GM18519 (cell line): ENCODE measurements around the gene SDF2L1.
"Not testable (repeated sequence)": the region's sequence is repeated elsewhere in the genome, so short reads cannot be mapped to it uniquely, and the experiment has no call there.

Experiments
- ATAC-seq: cut with Tn5 transposase; IDR thresholded peaks from one replicate; pipeline ENCODE4 v1.9.1; 2021; ENCODE audit warnings: mild to moderate bottlenecking, moderate library complexity; ENCODE audit not compliant: unreplicated experiment, low FRiP score

SDF2L1 gene, protein sequence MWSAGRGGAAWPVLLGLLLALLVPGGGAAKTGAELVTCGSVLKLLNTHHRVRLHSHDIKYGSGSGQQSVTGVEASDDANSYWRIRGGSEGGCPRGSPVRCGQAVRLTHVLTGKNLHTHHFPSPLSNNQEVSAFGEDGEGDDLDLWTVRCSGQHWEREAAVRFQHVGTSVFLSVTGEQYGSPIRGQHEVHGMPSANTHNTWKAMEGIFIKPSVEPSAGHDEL

DNA sequence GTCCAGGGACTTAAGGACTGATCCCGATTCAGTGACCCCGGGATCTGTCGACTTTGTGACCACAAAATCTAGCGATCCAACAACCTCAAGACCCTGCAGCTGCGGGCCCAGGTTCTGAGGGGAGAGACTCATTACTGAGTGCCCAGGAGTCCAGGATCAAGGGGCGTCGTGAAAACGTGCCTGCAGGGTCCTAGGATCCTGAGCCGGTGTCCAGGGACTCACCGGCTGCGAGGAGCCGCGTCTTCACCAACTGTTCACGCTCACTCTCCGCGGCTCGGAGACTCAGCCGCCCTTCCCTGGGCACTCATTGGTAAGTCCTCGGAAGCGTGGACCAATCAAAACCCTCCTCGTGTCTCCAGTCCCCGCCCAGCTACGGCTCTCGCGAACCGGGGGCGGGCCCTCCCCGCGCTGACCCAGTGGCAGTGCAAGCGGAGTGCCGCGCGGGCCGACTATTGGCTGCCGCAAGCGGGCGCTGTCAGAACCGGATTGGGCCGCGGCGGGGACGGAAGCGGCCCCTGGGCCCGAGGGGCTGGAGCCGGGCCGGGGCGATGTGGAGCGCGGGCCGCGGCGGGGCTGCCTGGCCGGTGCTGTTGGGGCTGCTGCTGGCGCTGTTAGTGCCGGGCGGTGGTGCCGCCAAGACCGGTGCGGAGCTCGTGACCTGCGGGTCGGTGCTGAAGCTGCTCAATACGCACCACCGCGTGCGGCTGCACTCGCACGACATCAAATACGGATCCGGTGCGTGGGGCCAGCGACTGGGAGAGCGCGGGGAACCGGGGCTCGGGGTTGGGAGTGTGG is at the start of gene SDF2L1:
TSS of gene SDF2L1 (plus strand) at position 514 of the 795 bp plus-strand sequence. CDS start at position 549, 35 bp downstream.
- peak; percentile 85 for ATAC-seq

DNA sequence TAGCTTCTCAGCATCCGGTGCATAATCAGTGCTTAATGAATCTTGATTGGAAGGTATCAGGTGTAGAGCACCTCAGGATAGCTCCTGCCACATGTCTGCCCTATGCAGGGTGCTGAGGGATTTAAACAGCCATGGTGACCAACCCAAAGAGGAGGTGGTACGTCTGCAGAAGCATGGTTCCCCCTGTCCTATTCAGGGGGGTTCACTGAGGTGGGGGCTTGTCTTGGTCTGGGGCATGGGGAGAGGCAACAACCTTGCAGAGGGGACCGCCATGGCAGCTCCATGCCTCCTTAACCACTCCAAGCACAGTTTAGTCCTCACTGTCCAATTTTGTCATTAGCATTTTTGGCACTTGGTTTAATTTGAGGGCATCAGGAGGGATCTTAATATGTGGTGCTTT is 49.7 kb upstream of the SDF2L1 start:
- ATAC-seq = no peak

DNA sequence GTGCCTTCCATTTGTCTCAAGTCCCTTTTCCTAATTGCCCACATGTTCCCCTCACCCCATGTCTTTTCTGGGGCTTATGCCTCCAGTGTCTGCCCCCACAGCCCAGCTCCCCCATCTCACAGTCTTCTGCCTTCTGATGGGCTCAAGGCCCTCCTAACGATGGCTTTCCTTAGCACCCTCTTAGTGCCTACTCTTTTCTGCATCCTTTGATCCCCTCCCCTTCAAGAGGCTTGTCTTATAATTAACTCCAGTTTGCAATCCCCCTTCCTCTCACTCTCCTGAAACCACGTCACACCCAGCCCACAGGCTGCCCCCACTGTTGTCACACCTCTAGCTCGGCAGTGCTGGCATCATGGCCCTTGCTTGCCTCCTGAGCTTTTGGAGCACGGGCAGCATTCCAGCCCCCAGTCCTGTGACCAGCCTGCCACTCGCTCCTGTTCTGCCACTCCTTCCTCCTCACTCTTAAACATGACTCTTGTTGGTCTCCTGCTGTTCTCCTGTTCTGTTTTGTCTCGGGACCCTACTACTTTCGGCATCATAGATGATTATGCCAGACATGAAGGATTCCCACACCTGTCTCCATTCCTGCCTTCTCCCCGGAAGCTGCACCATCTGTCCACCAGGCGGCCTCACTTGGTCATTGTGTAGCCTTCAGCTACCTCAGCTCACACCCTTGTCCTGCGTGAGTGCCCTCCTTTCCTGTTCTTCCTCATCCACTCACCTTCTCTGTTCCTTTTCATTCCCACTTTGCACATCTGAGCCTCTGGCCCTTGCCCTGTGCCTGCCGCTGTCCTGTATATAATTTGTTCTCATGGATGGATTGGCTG is 48.5 kb upstream of the SDF2L1 start:
- no peak for ATAC-seq

DNA sequence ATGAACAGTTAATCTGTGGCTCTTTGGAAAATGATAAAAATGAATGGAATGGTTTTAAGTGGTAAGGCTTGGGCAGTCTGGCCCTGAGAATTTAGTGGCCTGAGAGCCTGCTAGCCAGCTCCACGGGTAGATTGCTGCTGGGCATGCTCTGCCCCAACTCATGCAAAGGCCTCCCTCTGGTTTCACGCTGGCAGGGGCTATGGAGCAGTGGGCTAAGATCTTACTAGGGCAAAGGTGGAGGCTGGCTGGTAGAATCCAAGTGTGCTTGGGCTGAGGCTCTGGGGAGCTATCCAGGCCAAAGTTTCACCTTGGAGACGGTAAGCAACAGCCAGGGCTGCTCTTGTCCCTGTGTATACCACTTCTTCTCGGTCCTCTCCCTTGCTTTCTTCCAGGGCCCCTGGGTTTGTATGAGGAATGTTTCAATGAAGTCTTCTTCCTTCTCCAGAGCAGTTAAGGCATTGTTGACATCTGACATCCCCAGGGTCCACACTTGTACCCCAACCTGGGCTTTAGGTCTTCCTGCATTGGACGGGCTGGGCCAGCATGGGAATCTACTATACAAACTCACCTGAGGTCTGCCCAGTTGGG is 47.1 kb upstream of the SDF2L1 start:
- no peak for ATAC-seq

DNA sequence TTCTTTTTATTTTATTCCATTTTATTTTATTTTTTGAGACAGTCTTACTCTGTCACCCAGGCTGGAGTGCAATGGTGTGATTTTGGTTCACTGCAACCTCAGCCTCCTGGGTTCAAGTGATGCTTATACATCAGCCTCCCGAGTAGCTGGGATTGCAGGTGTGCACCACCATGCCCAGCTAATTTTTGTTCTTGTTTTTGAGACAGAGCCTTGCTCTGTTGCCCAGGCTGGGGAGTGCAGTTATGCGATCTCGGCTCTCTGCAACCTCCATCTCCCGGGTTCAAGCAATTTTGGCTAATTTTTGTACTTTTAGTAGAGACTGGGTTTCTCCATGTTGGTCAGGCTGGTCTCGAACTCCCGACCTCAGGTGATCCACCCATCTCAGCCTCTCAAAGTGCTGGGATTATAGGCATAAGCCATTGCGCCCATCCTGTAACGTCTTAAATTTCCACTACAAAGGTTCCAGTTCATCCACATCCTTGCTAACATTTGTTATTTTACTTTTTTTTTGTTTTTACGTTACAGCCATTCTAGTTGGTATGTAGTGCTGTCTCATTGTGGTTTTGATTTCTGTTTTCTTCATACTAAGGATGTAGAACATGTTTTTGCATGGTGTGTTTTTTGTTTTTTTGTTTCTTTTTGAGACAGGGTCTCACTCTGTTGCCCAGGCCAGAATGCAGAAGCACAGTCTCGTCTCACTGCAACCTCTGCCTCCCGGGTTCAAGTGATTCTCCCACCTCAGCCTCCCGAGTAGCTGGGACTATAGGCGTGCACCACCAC is 45.6 kb upstream of the SDF2L1 start:
- ATAC-seq = not testable (repeated sequence)

DNA sequence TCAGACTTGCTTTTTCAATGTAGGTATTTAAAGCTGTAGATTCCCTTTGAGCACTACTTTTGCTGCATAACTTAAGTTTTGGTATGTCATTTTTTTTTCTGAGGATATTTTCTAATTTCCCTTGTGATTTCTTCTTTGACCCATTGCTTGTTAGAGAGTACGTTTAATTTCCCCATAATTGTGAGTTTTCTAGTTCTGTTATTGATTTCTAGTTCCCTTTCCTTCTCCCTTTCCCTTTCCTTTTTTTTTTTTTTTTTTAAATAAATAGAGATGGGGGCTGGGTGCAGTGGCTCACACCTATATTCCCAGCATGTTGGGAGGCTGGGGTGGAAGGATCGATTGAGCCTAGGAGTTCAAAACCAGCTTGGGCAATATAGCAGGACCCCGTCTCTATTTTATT is 43.8 kb upstream of the SDF2L1 start:
- no peak for ATAC-seq

DNA sequence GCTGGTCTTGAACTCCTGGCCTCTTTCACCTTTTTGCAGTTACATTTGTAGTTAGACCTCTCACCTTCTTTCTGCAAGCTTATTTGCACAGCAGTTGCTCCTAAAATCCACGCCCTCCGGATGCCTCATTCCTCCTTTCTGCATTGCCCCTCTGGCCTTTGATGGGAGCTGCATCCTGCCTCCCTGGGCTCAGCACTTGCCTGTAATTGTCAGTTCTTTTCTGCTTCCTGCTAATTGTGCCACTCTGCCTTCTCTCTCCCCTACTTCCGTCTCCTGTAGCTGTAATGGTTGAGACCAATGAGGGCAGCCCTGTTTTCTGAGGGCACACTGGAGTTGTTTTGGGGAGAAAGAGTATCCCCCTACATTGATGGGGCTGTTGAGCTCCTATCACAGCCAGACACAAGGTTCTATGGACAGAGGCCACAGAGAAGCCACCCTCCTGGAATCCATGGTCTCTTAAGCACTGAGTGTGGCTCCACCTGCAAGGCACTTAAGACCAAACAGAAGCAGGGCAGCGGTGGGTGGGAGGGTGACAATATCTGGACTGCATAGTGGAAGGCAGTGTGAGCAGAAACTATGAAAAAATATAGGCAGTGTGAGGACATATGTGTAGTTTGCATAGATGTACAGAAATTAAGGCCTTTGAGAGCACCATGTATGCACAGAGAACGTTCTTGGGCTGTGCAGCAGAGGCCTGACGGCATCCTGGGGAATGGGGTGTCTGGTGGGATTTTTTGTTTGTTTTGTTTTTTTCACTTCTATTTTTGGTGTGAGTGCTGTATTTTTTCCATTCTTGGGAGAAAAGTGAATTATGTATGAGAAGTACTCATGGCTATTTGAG is 42.8 kb upstream of the SDF2L1 start:
- no peak for ATAC-seq

DNA sequence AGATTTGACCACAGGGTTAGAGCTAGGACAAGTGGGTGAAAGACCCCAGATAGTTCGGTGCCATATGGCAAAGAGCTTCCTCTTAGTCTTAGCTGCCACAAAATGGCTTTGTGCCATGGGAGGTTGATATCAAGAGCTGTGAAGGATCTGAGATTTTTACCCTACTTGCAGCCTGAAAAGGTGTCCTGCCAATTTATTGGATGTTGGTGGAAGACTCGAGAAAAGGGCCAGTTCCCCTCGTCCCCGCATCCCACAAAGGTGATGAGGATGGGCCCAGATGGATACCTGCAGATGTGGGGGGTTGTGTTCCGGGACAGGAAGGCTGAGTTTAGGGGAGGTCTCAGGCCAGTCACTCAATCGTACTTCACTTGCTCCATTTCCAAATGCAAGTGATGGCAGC is 39.5 kb upstream of the SDF2L1 start:
- no peak for ATAC-seq

DNA sequence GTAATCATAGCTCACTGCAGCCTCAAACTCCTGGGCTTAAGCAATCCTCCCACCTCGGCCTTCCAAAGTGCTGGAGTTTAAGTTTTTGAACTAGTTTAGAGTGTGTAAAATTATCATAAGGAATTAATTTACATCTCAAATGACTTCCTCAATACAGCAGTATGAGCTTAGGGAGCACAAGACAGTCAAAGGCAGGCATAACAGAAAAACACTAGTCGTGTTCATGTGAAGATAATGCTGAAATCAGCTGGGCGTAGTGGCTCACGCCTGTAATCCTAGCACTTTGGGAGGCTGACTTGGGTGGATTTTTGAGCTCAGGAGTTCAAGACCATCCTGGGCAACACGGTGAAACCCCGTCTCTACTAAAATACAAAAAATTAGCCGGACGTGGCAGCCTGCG is 38.1 kb upstream of the SDF2L1 start:
- no peak for ATAC-seq

DNA sequence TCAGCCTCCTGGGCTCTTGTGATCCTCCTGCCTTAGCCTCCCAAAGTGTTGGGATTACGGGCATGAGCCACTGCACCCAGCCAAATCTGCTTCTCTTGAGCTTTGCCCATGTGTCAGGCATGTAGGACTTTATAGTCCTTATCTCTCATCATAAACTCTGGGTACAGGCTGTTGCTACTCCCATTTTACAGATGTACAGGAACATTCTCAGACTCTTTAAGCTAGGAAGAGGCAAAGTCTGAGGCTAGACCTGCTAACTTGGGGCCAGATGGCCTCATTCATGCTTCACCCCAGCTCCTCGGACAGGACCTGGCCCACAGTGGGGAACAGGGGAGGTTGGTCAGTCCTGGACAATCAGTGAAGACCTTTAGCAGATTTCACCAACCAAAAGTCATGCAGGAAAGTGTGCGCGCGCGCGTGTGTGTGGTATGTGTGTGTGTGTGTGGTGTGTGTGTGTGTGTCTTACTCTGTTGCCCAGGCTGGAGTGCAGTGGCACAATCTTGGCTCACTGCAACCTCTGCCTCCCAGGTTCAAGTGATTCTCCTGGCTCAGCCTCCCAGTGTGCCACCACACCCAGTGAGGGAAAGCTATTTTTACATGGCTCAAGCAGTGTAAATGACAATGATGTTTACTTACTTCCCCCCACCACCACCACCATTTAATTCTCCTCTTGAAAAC is 36.1 kb upstream of the SDF2L1 start:
- ATAC-seq = no peak

DNA sequence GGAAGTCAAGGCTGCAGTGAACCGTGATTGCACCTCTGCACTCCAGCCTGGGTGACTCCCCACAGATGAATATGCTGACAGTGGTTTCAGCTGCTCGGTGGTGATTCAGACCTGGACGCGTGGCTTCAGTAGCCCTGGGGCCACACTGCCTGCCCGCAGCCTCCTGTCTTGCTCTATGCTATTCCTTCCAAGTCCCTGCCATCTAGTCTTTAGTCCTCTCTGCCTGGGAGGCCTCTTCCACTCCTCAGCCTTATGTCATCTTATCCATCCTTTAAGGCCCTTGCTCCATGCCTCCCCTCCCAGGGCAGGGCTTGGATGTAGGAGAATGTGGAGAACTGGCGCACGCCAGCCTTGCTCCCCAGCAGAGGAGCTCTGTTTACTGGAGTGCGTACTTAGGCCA is 35.3 kb upstream of the SDF2L1 start:
- ATAC-seq = no peak

DNA sequence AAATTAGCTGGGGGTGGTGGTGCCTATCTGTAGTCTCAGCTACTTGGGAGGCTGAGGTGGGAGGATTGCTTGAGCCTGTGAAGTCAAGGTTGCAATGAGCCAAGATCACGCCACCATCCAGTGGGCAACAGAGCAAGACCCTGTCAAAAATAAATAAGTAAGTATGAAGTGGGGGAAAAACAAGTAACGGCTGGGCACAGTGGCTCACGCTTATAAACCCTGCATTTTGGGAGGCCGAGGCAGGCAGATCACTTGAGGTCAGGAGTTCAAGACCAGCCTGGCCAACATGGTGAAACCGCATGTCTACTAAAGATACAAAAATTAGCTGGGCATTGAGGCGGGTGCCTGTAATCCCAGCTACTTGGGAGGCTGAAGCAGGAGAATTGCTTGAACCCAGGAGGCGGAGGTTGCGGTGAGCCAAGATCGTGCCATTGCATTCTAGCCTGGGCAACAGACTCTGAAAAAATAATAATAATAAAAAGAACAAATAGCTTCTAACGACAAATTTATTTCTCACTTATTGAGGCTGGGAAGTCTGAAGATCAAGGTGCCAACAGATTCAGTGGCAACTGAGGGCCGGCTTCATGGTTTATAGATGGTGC is 32.4 kb upstream of the SDF2L1 start:
- ATAC-seq = not testable (repeated sequence)

DNA sequence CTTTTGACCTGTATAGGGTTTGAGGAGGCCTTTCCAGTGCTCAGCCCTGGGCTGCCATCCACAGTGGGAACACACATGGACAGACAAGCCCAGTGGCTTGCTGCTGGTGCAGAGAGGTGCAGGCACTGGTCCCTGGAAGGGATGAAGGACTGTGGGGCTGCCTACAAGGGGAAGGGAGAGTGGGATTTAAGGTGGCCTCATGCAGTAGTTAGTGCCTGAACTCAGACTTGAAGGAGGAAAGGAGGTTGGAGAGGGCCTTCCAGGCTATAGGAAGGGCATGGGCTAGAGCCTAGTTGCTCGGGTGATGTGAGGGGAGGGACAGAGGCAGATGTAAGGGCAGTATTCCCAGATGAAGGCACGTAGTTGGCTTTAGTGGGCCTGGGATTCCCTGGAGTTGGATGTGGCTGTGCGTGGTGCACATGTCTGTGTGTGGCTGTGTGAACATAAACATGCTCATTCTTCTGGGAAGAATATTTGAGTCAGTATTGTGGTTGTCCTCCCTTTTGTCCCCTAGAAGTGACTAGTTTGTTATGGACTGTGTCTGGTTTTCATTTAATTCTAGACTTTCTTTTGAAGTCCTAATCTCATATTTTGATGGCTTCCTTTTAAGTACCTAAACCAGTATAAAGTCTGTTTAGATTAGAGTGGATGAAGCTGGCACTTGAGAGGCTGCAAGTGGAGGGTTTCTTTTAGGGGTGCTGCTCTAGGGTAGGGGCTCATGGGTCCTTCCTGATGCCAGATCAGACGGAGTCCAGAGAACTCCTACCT is 30.7 kb upstream of the SDF2L1 start:
- no peak for ATAC-seq

DNA sequence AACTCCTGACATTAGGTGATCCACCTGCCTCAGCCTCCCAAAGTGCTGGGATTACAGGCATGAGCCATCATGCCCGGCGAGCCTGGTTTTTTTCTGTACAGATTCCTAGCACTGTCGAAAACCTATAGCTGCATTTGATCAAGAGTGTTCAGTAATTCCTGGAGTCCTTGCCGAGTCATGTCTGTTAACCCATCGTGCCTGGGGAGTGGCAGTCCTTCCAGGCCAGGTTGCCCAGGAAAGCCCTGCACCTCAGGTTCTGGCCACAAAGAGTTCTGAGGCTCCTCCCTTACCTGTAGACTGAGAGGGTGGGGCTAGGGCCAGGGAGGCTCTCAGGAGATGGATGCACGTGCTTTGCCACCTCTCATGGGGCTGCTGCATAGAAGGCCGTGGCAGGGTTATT is 29.2 kb upstream of the SDF2L1 start:
- ATAC-seq = no peak

DNA sequence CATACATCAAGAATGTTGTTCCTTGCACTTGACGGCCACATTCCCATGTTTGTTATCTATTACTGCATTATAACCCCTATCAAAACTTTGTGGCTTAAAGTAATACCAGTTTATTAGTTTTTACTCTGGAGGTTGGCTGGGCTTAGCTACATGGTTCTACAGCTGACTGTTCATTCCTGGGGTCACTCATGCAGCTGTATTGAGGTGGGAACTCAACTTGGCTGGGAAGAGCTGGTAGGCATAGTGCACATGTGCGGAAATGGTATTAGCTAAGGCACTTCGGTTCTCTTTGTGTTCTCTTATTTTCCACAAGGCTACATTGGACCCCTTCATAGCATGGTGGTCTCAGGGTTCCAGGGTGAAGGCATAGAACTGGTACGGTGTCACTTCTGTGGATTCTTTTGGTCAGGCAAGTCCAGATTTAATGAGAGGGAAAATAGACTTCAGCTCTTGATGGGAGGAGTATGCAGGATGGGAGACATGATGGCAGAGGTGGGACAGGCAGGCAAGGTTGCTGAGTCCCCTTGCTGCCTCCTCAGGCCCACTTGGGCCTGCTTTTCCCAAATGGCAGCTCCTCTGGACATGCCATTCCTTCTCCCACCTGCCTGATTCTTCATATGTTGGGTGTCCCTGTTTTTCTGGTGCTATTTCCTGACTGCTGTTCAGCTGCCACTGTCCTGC is 28.4 kb upstream of the SDF2L1 start:
- ATAC-seq = no peak

DNA sequence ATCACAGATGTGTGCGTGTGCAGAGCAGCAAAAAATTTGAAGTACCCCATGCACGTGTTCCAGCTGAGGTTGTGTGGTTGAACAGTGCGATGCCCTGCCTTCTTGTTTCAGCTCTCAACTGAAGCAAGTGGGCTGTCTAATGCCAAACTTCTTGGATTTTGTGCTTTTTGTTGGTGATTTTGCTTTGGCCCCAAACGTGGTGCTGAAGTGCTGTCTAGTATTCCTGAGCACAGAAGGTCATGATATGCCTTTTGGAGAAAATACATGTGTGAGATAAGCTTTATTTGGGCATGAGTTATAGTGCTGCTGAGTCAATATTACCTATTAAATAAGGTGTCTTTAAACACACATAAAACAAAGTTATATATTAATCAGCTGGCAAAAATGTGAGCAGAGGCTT is 26.4 kb upstream of the SDF2L1 start:
- no peak for ATAC-seq

DNA sequence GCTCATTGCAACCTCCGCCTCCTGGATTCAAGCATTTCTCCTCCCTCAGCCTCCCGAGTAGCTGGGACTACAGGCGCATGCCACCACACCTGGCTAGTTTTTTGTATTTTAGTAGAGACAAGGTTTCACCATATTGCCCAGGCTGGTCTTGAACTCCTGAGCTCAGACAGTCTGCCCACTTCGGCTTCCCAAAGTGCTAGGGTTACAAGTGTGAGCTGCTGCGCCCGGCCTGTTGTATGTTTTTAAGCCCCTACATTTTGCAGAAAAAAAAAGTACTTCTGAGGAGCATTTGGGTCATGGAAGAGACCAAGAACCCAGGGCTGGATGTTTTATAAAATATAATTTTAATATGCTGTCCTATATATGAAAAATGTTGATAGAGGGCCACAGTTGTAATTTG is 24.8 kb upstream of the SDF2L1 start:
- not testable (repeated sequence) for ATAC-seq
